ENCODE data around the gene RNF145.

DNA sequence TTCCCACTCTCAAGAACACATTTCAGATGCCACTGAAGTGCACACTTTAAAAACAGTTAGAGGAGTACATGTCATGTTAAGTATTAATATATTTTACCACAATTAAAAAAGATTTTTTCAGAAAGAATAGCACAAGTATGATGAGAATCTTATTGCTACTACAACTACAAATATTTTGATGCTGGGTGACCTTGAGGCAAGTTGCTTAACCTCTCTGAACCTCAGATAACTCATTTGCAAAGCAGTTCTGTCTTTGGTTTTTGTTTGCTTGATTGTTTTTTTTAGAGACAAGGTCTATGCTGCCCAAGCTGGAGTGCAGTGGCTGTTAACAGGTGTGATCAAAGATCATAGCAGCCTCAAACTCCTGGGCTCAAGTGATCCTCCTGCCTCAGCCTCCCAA is 95.9 kb downstream of the RNF145 start:
- TF ChIP-seq CREB1 (IDR thresholded peaks at IDR 0.05; ENCODE audit: low read depth), result no peak
- TF ChIP-seq, protein P1, sequence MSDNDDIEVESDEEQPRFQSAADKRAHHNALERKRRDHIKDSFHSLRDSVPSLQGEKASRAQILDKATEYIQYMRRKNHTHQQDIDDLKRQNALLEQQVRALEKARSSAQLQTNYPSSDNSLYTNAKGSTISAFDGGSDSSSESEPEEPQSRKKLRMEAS (IDR thresholded peaks at IDR 0.05), result no peak
- TF ChIP-seq, protein P2, sequence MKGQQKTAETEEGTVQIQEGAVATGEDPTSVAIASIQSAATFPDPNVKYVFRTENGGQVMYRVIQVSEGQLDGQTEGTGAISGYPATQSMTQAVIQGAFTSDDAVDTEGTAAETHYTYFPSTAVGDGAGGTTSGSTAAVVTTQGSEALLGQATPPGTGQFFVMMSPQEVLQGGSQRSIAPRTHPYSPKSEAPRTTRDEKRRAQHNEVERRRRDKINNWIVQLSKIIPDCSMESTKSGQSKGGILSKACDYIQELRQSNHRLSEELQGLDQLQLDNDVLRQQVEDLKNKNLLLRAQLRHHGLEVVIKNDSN (IDR thresholded peaks at IDR 0.05), result no peak
- TF ChIP-seq, protein P3, sequence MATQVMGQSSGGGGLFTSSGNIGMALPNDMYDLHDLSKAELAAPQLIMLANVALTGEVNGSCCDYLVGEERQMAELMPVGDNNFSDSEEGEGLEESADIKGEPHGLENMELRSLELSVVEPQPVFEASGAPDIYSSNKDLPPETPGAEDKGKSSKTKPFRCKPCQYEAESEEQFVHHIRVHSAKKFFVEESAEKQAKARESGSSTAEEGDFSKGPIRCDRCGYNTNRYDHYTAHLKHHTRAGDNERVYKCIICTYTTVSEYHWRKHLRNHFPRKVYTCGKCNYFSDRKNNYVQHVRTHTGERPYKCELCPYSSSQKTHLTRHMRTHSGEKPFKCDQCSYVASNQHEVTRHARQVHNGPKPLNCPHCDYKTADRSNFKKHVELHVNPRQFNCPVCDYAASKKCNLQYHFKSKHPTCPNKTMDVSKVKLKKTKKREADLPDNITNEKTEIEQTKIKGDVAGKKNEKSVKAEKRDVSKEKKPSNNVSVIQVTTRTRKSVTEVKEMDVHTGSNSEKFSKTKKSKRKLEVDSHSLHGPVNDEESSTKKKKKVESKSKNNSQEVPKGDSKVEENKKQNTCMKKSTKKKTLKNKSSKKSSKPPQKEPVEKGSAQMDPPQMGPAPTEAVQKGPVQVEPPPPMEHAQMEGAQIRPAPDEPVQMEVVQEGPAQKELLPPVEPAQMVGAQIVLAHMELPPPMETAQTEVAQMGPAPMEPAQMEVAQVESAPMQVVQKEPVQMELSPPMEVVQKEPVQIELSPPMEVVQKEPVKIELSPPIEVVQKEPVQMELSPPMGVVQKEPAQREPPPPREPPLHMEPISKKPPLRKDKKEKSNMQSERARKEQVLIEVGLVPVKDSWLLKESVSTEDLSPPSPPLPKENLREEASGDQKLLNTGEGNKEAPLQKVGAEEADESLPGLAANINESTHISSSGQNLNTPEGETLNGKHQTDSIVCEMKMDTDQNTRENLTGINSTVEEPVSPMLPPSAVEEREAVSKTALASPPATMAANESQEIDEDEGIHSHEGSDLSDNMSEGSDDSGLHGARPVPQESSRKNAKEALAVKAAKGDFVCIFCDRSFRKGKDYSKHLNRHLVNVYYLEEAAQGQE (IDR thresholded peaks at IDR 0.05; ENCODE audit: low read depth), result no peak
- TF ChIP-seq RAD21 (IDR thresholded peaks at IDR 0.05; ENCODE audit: low read depth), result no peak
- TF ChIP-seq TCF12 (IDR thresholded peaks at IDR 0.05; ENCODE audit: low read depth), result no peak
- no peak for TF ChIP-seq EGR1 (IDR thresholded peaks at IDR 0.05)
- no peak for TF ChIP-seq FOXM1 (IDR thresholded peaks at IDR 0.05; ENCODE audit: borderline replicate concordance, low read depth)
- no peak for TF ChIP-seq EP300 (IDR thresholded peaks at IDR 0.05; ENCODE audit: borderline replicate concordance)
- no peak for TF ChIP-seq YY1 (IDR thresholded peaks at IDR 0.05; ENCODE audit: low read depth)

Measured in Ishikawa (cell line).